HFFc6 (cell line): ENCODE data around the gene ZNF469. TPM values are rescaled to one million over a fixed set of nuclear protein-coding genes. Genes with fewer than 3 reads are reported as not detected.

Experiments used
- DNase-seq: peaks from one replicate; pipeline ENCODE4 v3.0.0-alpha.2; 2018
- H3K27ac Mint-ChIP-seq: 2 replicates; pipeline ENCODE4 v1.8.0; 2020; ENCODE audit warnings: mild to moderate bottlenecking, mixed read lengths
- H3K27me3 Mint-ChIP-seq: 2 replicates; pipeline ENCODE4 v1.8.0; 2021; ENCODE audit warnings: mild to moderate bottlenecking, moderate library complexity, mixed read lengths; ENCODE audit not compliant: insufficient read depth
- H3K36me3 Mint-ChIP-seq: 2 replicates; pipeline ENCODE4 v1.8.0; 2021; ENCODE audit warnings: low read depth, mixed read lengths
- H3K4me1 Mint-ChIP-seq: 2 replicates; pipeline ENCODE4 v1.8.0; 2020; ENCODE audit warnings: low read depth, mixed read lengths
- H3K4me3 Mint-ChIP-seq: 2 replicates; pipeline ENCODE4 v1.8.0; 2020; ENCODE audit warnings: mild to moderate bottlenecking, moderate library complexity, mixed read lengths
- H3K9me3 Mint-ChIP-seq: 2 replicates; pipeline ENCODE4 v1.8.0; 2020; ENCODE audit warnings: mild to moderate bottlenecking, mixed read lengths
- total RNA-seq, 6 experiments: library from RNA; stranded (reverse); fragmentation: NEBNext Ultra II Directional; extraction: Animal tissue kit (Norgen Biotek cat#: 25700); gene quantifications; 2 replicates in 1 of 6; 3 replicates in 5 of 6; pipeline ENCODE4 v1.2.3, GENCODE V29; 2021
- TF ChIP-seq, protein P1 (sequence below): fragments of 200-600 bp; sonication (generic); IDR thresholded peaks from 2 replicates; pipeline ENCODE4 v1.5.0; 2021; ENCODE audit warnings: antibody characterized with exemption, mild to moderate bottlenecking

ZNF469 gene
- total RNA-seq, 6 experiments from 2014 or later, result 9.4 to 17.5 (median 10.1) TPM

GRCh38 chr16:88393034-88393433 lies 10.3 kb downstream of the ZNF469 start:
- DNase-seq, result no peak
- peaks cover 16% of the 10 kb centered on the region for H3K36me3 Mint-ChIP-seq
- no peak overlapping the region for H3K4me3 Mint-ChIP-seq
- no peaks in the 10 kb centered on the region for H3K4me1 Mint-ChIP-seq
- TF ChIP-seq, protein P1, sequence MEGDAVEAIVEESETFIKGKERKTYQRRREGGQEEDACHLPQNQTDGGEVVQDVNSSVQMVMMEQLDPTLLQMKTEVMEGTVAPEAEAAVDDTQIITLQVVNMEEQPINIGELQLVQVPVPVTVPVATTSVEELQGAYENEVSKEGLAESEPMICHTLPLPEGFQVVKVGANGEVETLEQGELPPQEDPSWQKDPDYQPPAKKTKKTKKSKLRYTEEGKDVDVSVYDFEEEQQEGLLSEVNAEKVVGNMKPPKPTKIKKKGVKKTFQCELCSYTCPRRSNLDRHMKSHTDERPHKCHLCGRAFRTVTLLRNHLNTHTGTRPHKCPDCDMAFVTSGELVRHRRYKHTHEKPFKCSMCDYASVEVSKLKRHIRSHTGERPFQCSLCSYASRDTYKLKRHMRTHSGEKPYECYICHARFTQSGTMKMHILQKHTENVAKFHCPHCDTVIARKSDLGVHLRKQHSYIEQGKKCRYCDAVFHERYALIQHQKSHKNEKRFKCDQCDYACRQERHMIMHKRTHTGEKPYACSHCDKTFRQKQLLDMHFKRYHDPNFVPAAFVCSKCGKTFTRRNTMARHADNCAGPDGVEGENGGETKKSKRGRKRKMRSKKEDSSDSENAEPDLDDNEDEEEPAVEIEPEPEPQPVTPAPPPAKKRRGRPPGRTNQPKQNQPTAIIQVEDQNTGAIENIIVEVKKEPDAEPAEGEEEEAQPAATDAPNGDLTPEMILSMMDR, result no peak
- H3K9me3 Mint-ChIP-seq, result peaks cover 5% of the 10 kb centered on the region; the same call in 1 of the 2 replicates
- peaks cover 1% of the 10 kb centered on the region for H3K27me3 Mint-ChIP-seq
- peak overlapping the region; percentile 19; the same call in 1 of the 2 replicates for H3K27ac Mint-ChIP-seq

- Mint-ChIP-seq H3K27ac (no peak overlapping the region), H3K4me1 (no peaks in the 10 kb centered on the region; the same call in 1 of the 2 replicates), H3K4me3 (no peak overlapping the region), H3K9me3 (peaks cover 9% of the 10 kb centered on the region; the same call in 1 of the 2 replicates), H3K27me3 (peaks cover 3% of the 10 kb centered on the region), H3K36me3 (peaks cover 21% of the 10 kb centered on the region)
- TF ChIP-seq, protein P1, result no peak
- DNase-seq, result no peak
Measured at GRCh38 chr16:88393571-88393970, 10.8 kb downstream of the ZNF469 start.

GRCh38 chr16:88394426-88394825 lies 11.7 kb downstream of the ZNF469 start:
- no peaks in the 10 kb centered on the region; the same call in 1 of the 2 replicates for H3K4me1 Mint-ChIP-seq
- DNase-seq, result no peak
- H3K27me3 Mint-ChIP-seq, result peaks cover 4% of the 10 kb centered on the region
- H3K36me3 Mint-ChIP-seq, result peaks cover 27% of the 10 kb centered on the region
- no peak overlapping the region for H3K27ac Mint-ChIP-seq
- H3K4me3 Mint-ChIP-seq, result no peak overlapping the region
- TF ChIP-seq, protein P1, result no peak
- peaks cover 9% of the 10 kb centered on the region; the same call in 1 of the 2 replicates for H3K9me3 Mint-ChIP-seq

- no peak for DNase-seq
- Mint-ChIP-seq H3K9me3 (peaks cover 9% of the 10 kb centered on the region; the same call in 1 of the 2 replicates), H3K4me3 (no peak overlapping the region), H3K27ac (no peak overlapping the region), H3K27me3 (peaks cover 4% of the 10 kb centered on the region), H3K4me1 (no peaks in the 10 kb centered on the region; the same call in 1 of the 2 replicates), H3K36me3 (peaks cover 27% of the 10 kb centered on the region)
- TF ChIP-seq, protein P1, result no peak
Measured at GRCh38 chr16:88395669-88396584, 13.2 kb downstream of the ZNF469 start.

- peaks cover 6% of the 10 kb centered on the region for H3K27me3 Mint-ChIP-seq
- H3K9me3 Mint-ChIP-seq, result peaks cover 9% of the 10 kb centered on the region; the same call in 1 of the 2 replicates
- H3K4me1 Mint-ChIP-seq, result no peaks in the 10 kb centered on the region; the same call in 1 of the 2 replicates
- H3K4me3 Mint-ChIP-seq, result no peak overlapping the region
- peaks cover 27% of the 10 kb centered on the region for H3K36me3 Mint-ChIP-seq
- no peak overlapping the region for H3K27ac Mint-ChIP-seq
- no peak for DNase-seq
- TF ChIP-seq, protein P1, result no peak
Measured at GRCh38 chr16:88398170-88398873, 15.6 kb downstream of the ZNF469 start.
